ENCODE results near the gene PARP15.

- no peak for TF ChIP-seq CTCF (IDR thresholded peaks at IDR 0.05; ENCODE audit: borderline replicate concordance, extremely low read depth, low read length, poor library complexity, severe bottlenecking)
- no peak for TF ChIP-seq EZH2 (IDR thresholded peaks at IDR 0.05; ENCODE audit: borderline replicate concordance, low read depth, low read length, severe bottlenecking)
Observed at GRCh38 chr3:122687298-122687697, 109.8 kb downstream of the PARP15 start.

Measured in DND-41 (cell line).